Thoracic aorta (tissue), 2 donors: ENCODE data around the gene RGPD4. TPM values are rescaled to one million over a fixed set of nuclear protein-coding genes. Genes with fewer than 3 reads are reported as not detected.

Experiments used
- ATAC-seq: fragments of 150-250 bp; one replicate; pipeline ENCODE4 v1.8.0; 2017; ENCODE audit warnings: low read depth; ENCODE audit not compliant: insufficient number of reproducible peaks, low FRiP score
- DNase-seq: peaks from one replicate; pipeline ENCODE4 v3.0.0-alpha.2; 2020; ENCODE audit warnings: low spot score
- H3K27ac ChIP-seq, 2 donors: fragments of 200-600 bp; sonication (generic); 1 replicate in 1 of 2; 2 replicates in 1 of 2; pipeline ENCODE4 v1.5.1; 2016; ENCODE audit warnings: mild to moderate bottlenecking in 2 of 2, moderate library complexity in 2 of 2
- H3K27me3 ChIP-seq: fragments of 200-600 bp; sonication (generic); replicated peaks from 2 replicates; pipeline ENCODE4 v1.6.0; 2016; ENCODE audit warnings: mild to moderate bottlenecking; ENCODE audit not compliant: insufficient read depth
- H3K36me3 ChIP-seq: fragments of 200-600 bp; sonication (generic); one replicate; pipeline ENCODE4 v1.5.1; 2016
- H3K4me1 ChIP-seq, 2 donors: fragments of 200-600 bp; sonication (generic); 1 replicate in 1 of 2; 2 replicates in 1 of 2; pipeline versions ENCODE4 v1.5.1 to v1.6.0; 2016; ENCODE audit warnings: low read depth in 2 of 2, mild to moderate bottlenecking in 1 of 2; ENCODE audit not compliant: control insufficient read depth in 1 of 2
- H3K4me3 ChIP-seq: fragments of 200-600 bp; sonication (generic); 2 replicates; pipeline ENCODE4 v1.5.1; 2016; ENCODE audit warnings: mild to moderate bottlenecking
- H3K9me3 ChIP-seq: fragments of 200-600 bp; sonication (generic); 2 replicates; pipeline ENCODE4 v1.5.1; 2016
- CTCF ChIP-seq: fragments of 200-600 bp; sonication (generic); IDR thresholded peaks from one replicate; pipeline ENCODE4 v1.5.1; 2019; ENCODE audit warnings: antibody characterized with exemption
- total RNA-seq, 2 donors: library from RNA; depleted of rRNA; stranded (reverse); fragments of >200 nt; gene quantifications; one replicate each; pipeline versions ENCODE4 v1.1.0 to v1.2.3, GENCODE V29; 2016

The RGPD4 gene
- total RNA-seq, 2 donors from 2014 or later, result not detected

GRCh38 chr2:107804608-107805498 lies 21.8 kb upstream of the RGPD4 start:
- no peak for TF ChIP-seq CTCF
- H3K9me3 ChIP-seq, result no peaks in the 10 kb centered on the region

GRCh38 chr2:107806901-107807300 lies 19.8 kb upstream of the RGPD4 start:
- ATAC-seq, result no peak
- Histone ChIP-seq H3K36me3 (no peaks in the 10 kb centered on the region), H3K4me1 (peaks cover 0 to 15% of the 10 kb centered on the region in 2 donors), H3K27ac (no peak overlapping the region), H3K4me3 (no peak overlapping the region), H3K27me3 (no peaks in the 10 kb centered on the region), H3K9me3 (no peaks in the 10 kb centered on the region)
- DNase-seq, result no peak
- TF ChIP-seq CTCF, result no peak

More at GRCh38 chr2:107804608-107805498, 21.8 kb upstream of the RGPD4 start:
- H3K4me3 ChIP-seq, result no peak overlapping the region
- no peak overlapping the region for H3K27ac ChIP-seq
- DNase-seq (no peak), ATAC-seq (no peak)
- no peaks in the 10 kb centered on the region for H3K27me3 ChIP-seq
- peaks cover 0 to 15% of the 10 kb centered on the region in 2 donors for H3K4me1 ChIP-seq
- no peaks in the 10 kb centered on the region for H3K36me3 ChIP-seq

DNA sequence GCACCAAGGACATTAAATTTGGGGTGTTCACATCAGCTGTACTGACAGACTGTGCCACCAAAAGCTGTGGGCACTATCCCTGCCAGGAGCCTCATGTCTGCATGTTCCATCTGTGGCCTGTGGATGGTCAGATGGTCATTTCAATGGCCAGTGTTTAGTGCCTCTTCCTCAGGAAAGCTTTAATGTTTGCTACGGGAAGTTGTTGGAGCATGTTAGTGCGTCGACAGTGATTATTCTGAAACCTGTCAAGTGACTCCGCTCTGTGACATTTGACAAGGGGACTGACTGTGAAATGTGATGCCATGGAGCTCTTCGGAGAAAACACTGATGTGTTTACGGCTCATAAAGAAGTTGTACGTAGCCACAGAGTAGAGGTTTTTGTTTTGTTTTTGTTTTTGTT lies 18.7 kb upstream of the RGPD4 start:
- DNase-seq (no peak), ATAC-seq (no peak)
- no peaks in the 10 kb centered on the region for H3K9me3 ChIP-seq
- H3K4me3 ChIP-seq, result no peak overlapping the region
- H3K4me1 ChIP-seq, result peaks cover 0 to 15% of the 10 kb centered on the region in 2 donors
- no peak for TF ChIP-seq CTCF
- peak overlapping the region; percentile 56 to 57 for H3K27ac ChIP-seq
- H3K27me3 ChIP-seq, result no peaks in the 10 kb centered on the region
- H3K36me3 ChIP-seq, result no peaks in the 10 kb centered on the region

GRCh38 chr2:107808959-107809358 lies 17.7 kb upstream of the RGPD4 start:
- TF ChIP-seq CTCF, result no peak
- H3K4me1 ChIP-seq, result peaks cover 0 to 15% of the 10 kb centered on the region in 2 donors
- H3K36me3 ChIP-seq, result no peaks in the 10 kb centered on the region
- no peaks in the 10 kb centered on the region for H3K9me3 ChIP-seq
- peak; percentile 61 for ATAC-seq
- H3K27ac ChIP-seq, result peak overlapping the region; percentile 56 to 57
- no peaks in the 10 kb centered on the region for H3K27me3 ChIP-seq
- DNase-seq, result no peak
- no peak overlapping the region for H3K4me3 ChIP-seq

GRCh38 chr2:107809835-107810234 lies 16.9 kb upstream of the RGPD4 start:
- no peak overlapping the region for H3K4me3 ChIP-seq
- peaks cover 0 to 15% of the 10 kb centered on the region in 2 donors for H3K4me1 ChIP-seq
- H3K9me3 ChIP-seq, result no peaks in the 10 kb centered on the region
- DNase-seq (no peak), ATAC-seq (no peak)
- H3K36me3 ChIP-seq, result no peaks in the 10 kb centered on the region
- no peak for TF ChIP-seq CTCF
- no peaks in the 10 kb centered on the region for H3K27me3 ChIP-seq
- H3K27ac ChIP-seq, result peak overlapping the region; percentile 56 to 57
